Endothelial cell of umbilical vein (primary cell): ENCODE results near the gene GRID1. TPM values are rescaled to one million over a fixed set of nuclear protein-coding genes. Genes with fewer than 3 reads are reported as not detected.

ENCODE experiments used
- BruUV-seq: library from RNA; stranded (reverse); fragments of 400-500 nt; replicated peaks from 2 replicates; lab custom pipeline; 2021; lab: Mats Ljungman, UMichigan
- CTCF ChIA-PET: fragments of 300-600, 350-600 bp; sonication (Branson Sonifier 250); formaldehyde crosslinking; loops from one replicate; lab custom pipeline; 2021; ENCODE audit warnings: antibody characterized with exemption, inconsistent platforms; lab: Charles Lee
- POLR2A ChIA-PET: fragments of 300-600, 350-600 bp; sonication (Branson Sonifier 250); formaldehyde crosslinking; loops from one replicate; lab custom pipeline; 2021; ENCODE audit warnings: antibody characterized with exemption, inconsistent platforms; lab: Charles Lee
- DNase-seq: peaks from one replicate; pipeline ENCODE4 v3.0.0-alpha.2; 2011; ENCODE audit warnings: low read depth, low spot score
- FAIRE-seq: peaks from 2 replicates; lab custom pipeline; 2011; peaks lifted over from hg19 to GRCh38; lab: Jason Lieb, UNC
- H2AFZ ChIP-seq: 2 replicates; pipeline ENCODE4 v1.6.0; 2012; ENCODE audit warnings: low read depth, low read length, control low read depth, inconsistent platforms
- H3K27ac ChIP-seq: 2 replicates; pipeline ENCODE4 v1.5.1; 2011; ENCODE audit warnings: low read depth, mild to moderate bottlenecking, control low read depth, low read length, moderate library complexity; ENCODE audit not compliant: insufficient read depth
- H3K27me3 ChIP-seq, 2 experiments: 2 replicates each; pipeline versions ENCODE4 v1.6.0 to v1.6.1; 2011; ENCODE audit warnings: low read length in 2 of 2, mixed read lengths in 1 of 2; ENCODE audit not compliant: control insufficient read depth in 2 of 2, insufficient read depth in 2 of 2
- H3K36me3 ChIP-seq, 2 experiments: 2 replicates in 1 of 2; 3 replicates in 1 of 2; pipeline ENCODE4 v1.5.1; 2011; ENCODE audit warnings: low read length in 2 of 2, mild to moderate bottlenecking in 1 of 2, moderate library complexity in 1 of 2; ENCODE audit not compliant: control insufficient read depth in 2 of 2, insufficient read depth in 2 of 2; ENCODE audit errors: extremely low read depth in 1 of 2
- H3K4me1 ChIP-seq: 3 replicates; pipeline ENCODE4 v1.5.1; 2011; ENCODE audit warnings: mild to moderate bottlenecking, low read length; ENCODE audit not compliant: control insufficient read depth, insufficient read depth; ENCODE audit errors: extremely low read depth
- H3K4me2 ChIP-seq: 2 replicates; pipeline ENCODE4 v1.6.1; 2011; ENCODE audit warnings: low read length, control low read depth, mixed read lengths; ENCODE audit not compliant: insufficient read depth
- H3K4me3 ChIP-seq, 3 experiments: fragments of 200-600 bp in 1 of 3; sonication (generic), shearing (Covaris generic) in 1 of 3; replicated peaks in 1 of 3; 2 replicates each; pipeline ENCODE4 v1.5.1; 2011 to 2016; ENCODE audit warnings: control low read depth in 3 of 3, low read length in 3 of 3, mild to moderate bottlenecking in 2 of 3, inconsistent platforms in 1 of 3, low read depth in 1 of 3, moderate library complexity in 1 of 3; ENCODE audit not compliant: insufficient read depth in 1 of 3
- H3K79me2 ChIP-seq: 2 replicates; pipeline ENCODE4 v1.6.0; 2012; ENCODE audit warnings: low read length, inconsistent platforms; ENCODE audit not compliant: control insufficient read depth, insufficient read depth
- H3K9ac ChIP-seq: replicated peaks from 2 replicates; pipeline ENCODE3; 2011; ENCODE audit warnings: low read length, control low read depth; ENCODE audit not compliant: insufficient read depth; ENCODE audit errors: extremely low read depth
- H3K9me1 ChIP-seq: replicated peaks from 3 replicates; pipeline ENCODE4 v1.6.0; 2011; ENCODE audit warnings: mild to moderate bottlenecking, low read length; ENCODE audit not compliant: control insufficient read depth, insufficient read depth; ENCODE audit errors: extremely low read depth
- H3K9me3 ChIP-seq: replicated peaks from 2 replicates; pipeline ENCODE4 v1.5.1; 2012; ENCODE audit warnings: low read length, inconsistent platforms; ENCODE audit not compliant: control insufficient read depth, insufficient read depth
- H4K20me1 ChIP-seq: replicated peaks from 2 replicates; pipeline ENCODE3; 2011; ENCODE audit warnings: mild to moderate bottlenecking, low read length; ENCODE audit not compliant: control insufficient read depth, insufficient read depth; ENCODE audit errors: extremely low read depth
- CTCF ChIP-seq, 2 donors: IDR thresholded peaks; 1 replicate in 1 of 2; 2 replicates in 1 of 2; pipeline ENCODE4 v1.5.1; 2011; ENCODE audit warnings: low read length in 2 of 2, mild to moderate bottlenecking in 2 of 2, moderate library complexity in 2 of 2, control low read depth in 1 of 2, inconsistent platforms in 1 of 2, low read depth in 1 of 2; ENCODE audit not compliant: insufficient read depth in 1 of 2; ENCODE audit errors: extremely low read depth in 1 of 2
- EZH2 ChIP-seq: IDR thresholded peaks from 2 replicates; pipeline ENCODE4 v1.6.1; 2012; ENCODE audit warnings: borderline replicate concordance, low read depth, mild to moderate bottlenecking, moderate library complexity, low read length, inconsistent platforms; ENCODE audit not compliant: severe bottlenecking
- FOS ChIP-seq: IDR thresholded peaks from 2 replicates; pipeline ENCODE4 v1.6.1; 2011; ENCODE audit warnings: mild to moderate bottlenecking, low read length, moderate library complexity, borderline replicate concordance; ENCODE audit not compliant: insufficient read depth
- GATA2 ChIP-seq: IDR thresholded peaks from 2 replicates; pipeline ENCODE4 v1.7.0; 2011; ENCODE audit warnings: low read depth, mild to moderate bottlenecking, moderate library complexity, mixed read lengths, low read length; ENCODE audit not compliant: insufficient read length, insufficient read depth
- JUN ChIP-seq: IDR thresholded peaks from 2 replicates; pipeline ENCODE4 v1.6.1; 2011; ENCODE audit warnings: borderline replicate concordance, low read depth; ENCODE audit not compliant: insufficient read length, insufficient read depth
- MAX ChIP-seq: IDR thresholded peaks from 2 replicates; pipeline ENCODE4 v1.6.1; 2011; ENCODE audit not compliant: insufficient read depth, insufficient read length
- MYC ChIP-seq: IDR thresholded peaks from one replicate; pipeline ENCODE4 v1.6.1; 2011; ENCODE audit warnings: mild to moderate bottlenecking, low read depth, low read length
- POLR2A ChIP-seq: IDR thresholded peaks from 2 replicates; pipeline ENCODE4 v1.6.1; 2012; ENCODE audit warnings: low read depth, mild to moderate bottlenecking, control low read depth, low read length
- POLR2AphosphoS5 ChIP-seq: IDR thresholded peaks from 2 replicates; pipeline ENCODE4 v1.6.1; 2012; ENCODE audit warnings: low read depth, mild to moderate bottlenecking, control low read depth, low read length, moderate library complexity; ENCODE audit not compliant: insufficient read depth
- dilution Hi-C: fragments of 300-500 bp; cut with MboI; formaldehyde crosslinking; loops from one replicate; pipeline ENCODE4 v1.15.0; 2019; ENCODE audit warnings: low sequenced_read_pairs; ENCODE audit not compliant: extremely low pct_ligation_motif_present
- intact Hi-C: fragments of 100-400 bp; cut with micrococcal nuclease; formaldehyde crosslinking; loops from one replicate; pipeline ENCODE4 v1.10.0; 2022
- polyA plus RNA-seq, 4 experiments: library from polyadenylated mRNA; depleted of rRNA in 3 of 4; stranded (reverse) in 3 of 4; unstranded in 1 of 4; fragments of >200 nt; gene quantifications; 2 replicates each; pipeline versions ENCODE4 v1.2.1 to v1.2.3, GENCODE V29; 2011 to 2012; ENCODE audit warnings: missing spikeins in 1 of 4
- total RNA-seq: library from RNA; stranded (reverse); gene quantifications from 2 replicates; pipeline ENCODE4 v1.2.3, GENCODE V29; 2021

Gene GRID1
- total and polyA plus RNA-seq, 2 donors (not counting 3 experiments of a cell fraction or from before 2014, with no cell fraction given), result not detected

GRCh38 chr10:86355571-86356038 lies 11.0 kb downstream of the GRID1 start:
- H3K27me3 ChIP-seq, result no peaks in the 10 kb centered on the region
- no TSS peak for BruUV-seq
- FAIRE-seq (no peak), DNase-seq (no peak)
- H3K27ac ChIP-seq, result no peak overlapping the region
- H3K9me3 ChIP-seq, result no peaks in the 10 kb centered on the region
- no peaks in the 10 kb centered on the region for H3K9me1 ChIP-seq
- H3K4me3 ChIP-seq, result no peak overlapping the region
- POLR2A ChIA-PET, result no interaction called here
- TF ChIP-seq POLR2AphosphoS5 (no peak), GATA2 (no peak), EZH2 (no peak), MYC (no peak), CTCF (IDR thresholded peaks at IDR 0.05; ENCODE audit: extremely low read depth in 1 of 2, insufficient read depth in 1 of 2, low read depth in 1 of 2, low read length in 2 of 2) (no peak), FOS (no peak), POLR2A (no peak), MAX (no peak), JUN (no peak)
- CTCF ChIA-PET, result no interaction called here
- H3K36me3 ChIP-seq, result no peaks in the 10 kb centered on the region
- H3K9ac ChIP-seq, result no peak overlapping the region
- H4K20me1 ChIP-seq, result no peaks in the 10 kb centered on the region
- no peaks in the 10 kb centered on the region for H3K79me2 ChIP-seq
- intact Hi-C loops, result no loop called here
- no peaks in the 10 kb centered on the region for H3K4me1 ChIP-seq
- no peak overlapping the region for H3K4me2 ChIP-seq
- no peak overlapping the region for H2AFZ ChIP-seq
- dilution Hi-C loops, result no loop called here
